Fibroblast of lung (primary cell): ENCODE results near the gene BCAS3.

Experiments
- EZH2 ChIP-seq: IDR thresholded peaks from 2 replicates; pipeline ENCODE4 v1.5.1; 2012; ENCODE audit warnings: low read length, control low read depth, mild to moderate bottlenecking; ENCODE audit errors: missing control alignments
- TF ChIP-seq, protein P1 (sequence below), 2 donors: IDR thresholded peaks in 1 of 2; conservative IDR thresholded peaks in 1 of 2; 1 replicate in 1 of 2; 2 replicates in 1 of 2; pipeline ENCODE4 v1.5.1; 2011 to 2012; ENCODE audit warnings: low read length in 2 of 2, control low read depth in 1 of 2, inconsistent platforms in 1 of 2, low read depth in 1 of 2, mild to moderate bottlenecking in 1 of 2

DNA sequence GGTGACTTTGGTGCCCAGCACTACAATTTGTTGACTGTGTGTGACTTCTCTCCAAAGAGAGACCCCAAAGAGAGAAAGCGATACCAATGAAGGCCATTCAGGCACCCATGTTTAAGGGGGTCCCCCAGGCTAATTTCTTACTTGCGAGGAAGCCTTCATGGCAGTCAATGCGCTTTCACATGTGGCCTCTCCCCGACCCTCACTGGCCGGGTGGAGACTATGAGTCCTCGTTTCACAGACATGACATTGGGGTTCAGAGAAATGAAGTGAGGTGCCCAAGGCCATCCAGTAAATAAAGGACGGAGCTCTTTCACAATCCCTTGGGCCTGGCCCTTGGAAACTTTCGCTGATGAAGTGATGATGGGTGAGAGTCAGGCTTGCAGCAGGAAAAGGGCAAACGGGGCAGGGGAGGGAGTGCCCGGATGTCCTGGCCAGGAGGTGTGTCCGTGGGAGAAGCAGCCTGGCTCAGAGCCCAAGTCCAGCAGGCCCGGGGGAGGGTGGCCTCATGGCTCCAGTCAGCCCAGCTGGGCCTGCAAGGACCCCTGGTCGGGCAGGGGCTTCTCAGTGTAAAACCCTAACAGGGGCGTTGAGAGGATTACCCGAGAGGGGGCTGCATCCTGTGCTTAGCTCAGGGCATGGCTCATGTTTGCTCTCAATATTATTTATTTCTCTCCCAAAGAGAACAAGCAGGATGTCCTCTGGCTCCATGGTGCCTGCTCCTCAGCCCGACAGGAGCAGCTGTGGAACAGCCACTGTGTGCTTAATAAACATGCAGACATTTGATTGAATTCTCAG, 736.7 kb downstream of the BCAS3 start:
- TF ChIP-seq, protein P1, sequence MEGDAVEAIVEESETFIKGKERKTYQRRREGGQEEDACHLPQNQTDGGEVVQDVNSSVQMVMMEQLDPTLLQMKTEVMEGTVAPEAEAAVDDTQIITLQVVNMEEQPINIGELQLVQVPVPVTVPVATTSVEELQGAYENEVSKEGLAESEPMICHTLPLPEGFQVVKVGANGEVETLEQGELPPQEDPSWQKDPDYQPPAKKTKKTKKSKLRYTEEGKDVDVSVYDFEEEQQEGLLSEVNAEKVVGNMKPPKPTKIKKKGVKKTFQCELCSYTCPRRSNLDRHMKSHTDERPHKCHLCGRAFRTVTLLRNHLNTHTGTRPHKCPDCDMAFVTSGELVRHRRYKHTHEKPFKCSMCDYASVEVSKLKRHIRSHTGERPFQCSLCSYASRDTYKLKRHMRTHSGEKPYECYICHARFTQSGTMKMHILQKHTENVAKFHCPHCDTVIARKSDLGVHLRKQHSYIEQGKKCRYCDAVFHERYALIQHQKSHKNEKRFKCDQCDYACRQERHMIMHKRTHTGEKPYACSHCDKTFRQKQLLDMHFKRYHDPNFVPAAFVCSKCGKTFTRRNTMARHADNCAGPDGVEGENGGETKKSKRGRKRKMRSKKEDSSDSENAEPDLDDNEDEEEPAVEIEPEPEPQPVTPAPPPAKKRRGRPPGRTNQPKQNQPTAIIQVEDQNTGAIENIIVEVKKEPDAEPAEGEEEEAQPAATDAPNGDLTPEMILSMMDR (conservative IDR thresholded peaks at IDR 0.05 in 1 of 2, IDR thresholded peaks at IDR 0.05 in 1 of 2; ENCODE audit: low read depth in 1 of 2, low read length in 2 of 2): no peak
- no peak for TF ChIP-seq EZH2
